Stimulated activated CD8-positive, alpha-beta memory T cell treated with anti-CD3 and anti-CD28 coated beads, Interleukin-4, amount 100 ng/mL, for 4 hours (primary cell): Measurements from ENCODE around the gene HOXC4.
"Not testable (repeated sequence)": the region's sequence is repeated elsewhere in the genome, so short reads cannot be mapped to it uniquely, and the experiment has no call there.

Experiments
- DNase-seq, 2 donors: peaks; one replicate each; pipeline ENCODE4 v3.0.0-alpha.2; 2020; ENCODE audit warnings: low read depth in 2 of 2, low spot score in 1 of 2

HOXC4 gene

GRCh38 chr12:54039417-54040147 lies 14.1 kb upstream of the HOXC4 start:
- DNase-seq = no peak

- no peak for DNase-seq
Measured at GRCh38 chr12:54040148-54040494, 13.5 kb upstream of the HOXC4 start.

- no peak for DNase-seq
Measured at GRCh38 chr12:54040648-54041047, 13.0 kb upstream of the HOXC4 start.

DNA sequence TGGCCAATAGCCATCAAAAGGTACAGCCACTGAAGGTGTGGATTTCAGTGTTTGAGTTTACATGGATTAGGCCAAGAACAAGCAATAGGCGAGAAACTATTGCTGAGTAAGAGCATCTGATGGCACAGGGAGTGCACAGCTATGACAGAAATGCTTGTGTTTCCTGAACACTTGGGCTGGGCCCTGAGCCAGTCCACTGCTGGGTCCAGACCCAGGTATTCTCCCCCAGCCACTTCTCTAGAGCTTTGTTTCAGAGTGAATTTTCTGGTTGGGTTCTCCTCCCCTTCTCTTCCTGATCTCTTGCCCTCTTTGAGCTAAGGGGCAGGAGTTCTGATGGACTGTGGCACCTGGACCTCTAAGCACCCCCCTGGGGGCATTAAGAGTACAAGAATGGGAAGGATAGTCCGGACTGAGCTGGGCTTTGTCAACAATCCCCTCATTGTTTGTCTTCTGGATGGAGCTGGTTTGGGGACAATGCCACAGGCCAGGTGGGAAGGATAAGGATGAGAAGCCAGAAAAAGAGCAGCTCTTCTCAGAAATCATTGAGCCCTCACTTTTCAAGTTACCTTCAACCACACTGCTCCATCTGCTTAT lies 12.4 kb upstream of the HOXC4 start:
- no peak for DNase-seq

GRCh38 chr12:54042033-54042432 lies 11.6 kb upstream of the HOXC4 start:
- DNase-seq = not testable (repeated sequence)

GRCh38 chr12:54042970-54043853 lies 10.4 kb upstream of the HOXC4 start:
- no peak for DNase-seq

GRCh38 chr12:54044425-54045103 lies 9.1 kb upstream of the HOXC4 start:
- DNase-seq = no peak

DNA sequence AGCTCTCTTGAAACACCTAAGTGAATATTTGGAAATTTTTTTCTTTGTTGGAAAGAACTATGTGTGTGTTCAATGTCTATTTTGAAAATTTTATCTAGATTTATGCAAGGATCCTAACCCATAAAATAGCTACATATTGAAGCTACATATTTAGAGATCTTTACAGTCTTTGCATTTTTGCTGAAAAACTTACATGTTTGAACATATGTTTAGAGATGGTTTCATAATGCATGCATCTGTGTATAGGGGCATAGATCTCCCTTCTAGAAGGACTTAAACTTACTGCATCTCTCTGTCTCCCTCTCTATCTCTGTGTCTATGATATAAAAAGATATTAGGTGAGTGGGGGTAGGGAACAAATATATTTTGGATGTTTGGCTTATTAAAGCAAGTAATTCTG lies 8.2 kb upstream of the HOXC4 start:
- no peak for DNase-seq

- no peak for DNase-seq
Measured at GRCh38 chr12:54045868-54046521, 7.6 kb upstream of the HOXC4 start.

GRCh38 chr12:54046809-54047159 lies 6.9 kb upstream of the HOXC4 start:
- DNase-seq = no peak

- no peak for DNase-seq
Measured at GRCh38 chr12:54047160-54047963, 6.3 kb upstream of the HOXC4 start.

DNA sequence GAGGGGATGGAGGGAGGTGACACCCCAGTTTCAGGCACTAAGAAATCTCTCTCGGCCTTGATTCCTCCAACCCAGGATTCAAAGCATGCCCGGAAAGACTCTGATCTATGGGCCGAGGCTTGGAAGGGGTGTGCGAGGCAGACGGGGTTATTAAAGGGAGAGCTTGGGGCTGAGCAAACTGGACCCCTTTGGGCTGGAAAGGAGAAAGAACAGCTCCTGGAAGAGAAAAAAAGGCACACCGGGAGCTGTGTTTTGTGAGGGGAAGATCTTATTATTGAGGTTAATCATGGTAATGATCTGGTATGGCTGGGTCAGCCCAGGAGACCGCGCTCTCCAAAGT lies 5.7 kb upstream of the HOXC4 start:
- DNase-seq = no peak

DNA sequence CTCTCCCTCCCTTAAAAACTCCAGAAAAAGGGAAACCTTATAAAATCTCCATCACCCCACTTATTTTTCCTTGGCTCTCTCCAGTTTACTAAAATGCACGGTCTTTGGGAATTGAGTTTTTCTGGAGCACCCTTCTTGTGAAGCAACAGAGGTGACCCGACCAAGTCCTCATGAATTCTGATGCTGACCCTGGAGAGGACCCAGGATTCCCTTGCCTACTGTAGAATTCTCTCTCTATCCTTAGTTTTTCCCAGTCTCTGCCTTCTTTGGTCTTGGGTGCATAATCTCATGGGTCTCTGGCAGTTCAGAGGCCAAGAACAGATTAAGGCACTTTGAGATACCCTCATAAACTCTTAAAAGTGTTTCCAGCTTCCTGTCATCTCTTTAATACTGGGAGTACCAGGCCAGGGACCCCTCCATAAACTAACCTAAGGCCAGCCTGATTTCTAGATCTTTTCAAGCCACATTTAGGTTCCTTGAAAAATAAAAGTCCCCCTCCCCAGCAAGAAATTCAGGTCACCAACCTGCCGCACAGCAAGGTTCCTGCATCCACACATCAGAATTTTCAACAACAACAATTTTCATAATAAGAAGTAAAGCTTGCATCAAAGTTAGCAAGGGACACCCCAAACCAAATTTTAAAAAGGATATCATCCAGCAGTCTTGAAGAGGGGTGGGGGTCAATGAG lies 5.1 kb upstream of the HOXC4 start:
- DNase-seq = no peak

DNA sequence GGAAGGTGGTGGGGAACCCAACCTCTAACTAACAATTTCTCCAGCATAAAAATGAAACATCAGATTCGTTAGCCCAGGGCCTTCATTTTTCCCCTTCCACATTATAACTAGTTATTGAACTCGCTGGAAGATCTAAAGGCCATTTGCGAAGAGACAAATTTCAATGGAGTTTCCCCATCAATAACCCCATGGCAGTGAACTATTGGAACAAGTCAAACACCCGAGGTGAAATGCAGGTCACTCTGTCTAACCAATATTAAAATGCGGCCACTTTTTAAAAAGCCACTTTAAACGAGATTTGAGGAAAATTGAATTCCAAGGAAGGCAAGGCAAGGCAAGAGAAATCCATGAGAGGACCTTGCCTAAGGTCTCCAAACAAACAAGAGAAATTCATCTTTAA lies 4.5 kb upstream of the HOXC4 start:
- no peak for DNase-seq

GRCh38 chr12:54050482-54050810 lies 3.2 kb upstream of the HOXC4 start:
- no peak for DNase-seq

DNA sequence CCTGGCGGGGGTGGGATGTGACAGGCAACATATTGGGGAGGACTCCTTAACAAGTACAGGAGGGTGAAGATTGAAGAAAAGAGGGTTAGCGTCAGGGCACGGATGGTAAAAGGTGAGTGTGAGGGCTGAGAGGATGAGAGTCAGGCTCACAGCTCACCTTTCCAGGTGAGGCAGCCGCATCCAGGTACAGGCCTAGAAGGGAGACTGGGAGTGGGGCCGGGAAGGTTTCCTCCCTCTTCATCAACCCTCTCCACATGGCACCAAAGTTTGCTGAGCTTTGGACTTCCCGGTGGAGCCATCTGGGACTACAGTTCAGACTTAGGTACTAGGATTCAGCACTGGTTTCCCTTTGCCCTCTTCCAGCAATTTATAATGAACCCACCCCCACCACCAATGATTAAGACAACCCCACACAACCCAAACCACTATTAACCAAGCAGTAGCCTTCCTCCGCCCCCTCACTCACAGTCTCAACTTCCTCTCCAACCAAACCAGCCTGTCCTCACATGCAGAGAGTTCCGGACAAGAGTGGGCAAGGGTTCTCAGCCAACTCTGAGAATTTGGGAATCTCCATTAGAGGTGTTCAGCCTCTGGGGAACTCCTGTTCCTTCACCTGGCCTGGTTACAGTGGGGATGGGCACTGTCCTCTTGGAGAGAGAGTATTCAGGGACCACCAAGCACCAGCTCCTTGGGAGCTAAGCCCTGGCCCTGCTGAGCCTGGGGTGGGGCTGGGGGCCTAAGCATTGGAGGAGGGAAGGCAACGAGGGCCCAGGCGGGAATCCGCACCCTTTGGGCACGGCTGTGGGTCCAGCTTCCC lies 2.4 kb upstream of the HOXC4 start:
- no peak for DNase-seq

DNA sequence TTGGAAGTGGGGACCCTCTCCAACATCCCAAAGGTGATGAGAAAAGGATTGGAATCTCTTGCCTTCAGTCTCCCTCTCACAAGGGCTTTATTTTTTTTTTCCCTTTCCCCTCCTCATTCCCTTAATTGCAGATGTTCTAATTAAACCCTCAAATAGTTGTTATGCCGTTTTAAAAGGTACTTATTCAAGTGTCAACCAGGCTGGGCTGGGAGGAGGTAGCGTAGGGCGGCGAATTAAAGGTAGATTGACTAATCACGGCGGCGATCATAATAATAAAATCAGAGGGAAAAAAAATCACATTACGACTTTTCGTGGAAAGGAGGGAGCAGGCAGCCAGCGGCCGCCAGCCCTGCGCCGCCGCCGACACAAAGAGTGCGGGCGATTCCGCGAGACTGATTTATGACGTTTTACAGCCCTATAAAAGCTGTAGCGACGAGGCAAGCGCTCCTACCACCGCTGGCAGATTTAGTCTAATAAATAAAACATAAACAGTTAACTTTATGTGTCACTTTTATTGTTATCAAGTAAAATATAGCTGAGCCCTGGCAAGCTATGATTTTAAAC lies 1.7 kb upstream of the HOXC4 start:
- no peak for DNase-seq

DNA sequence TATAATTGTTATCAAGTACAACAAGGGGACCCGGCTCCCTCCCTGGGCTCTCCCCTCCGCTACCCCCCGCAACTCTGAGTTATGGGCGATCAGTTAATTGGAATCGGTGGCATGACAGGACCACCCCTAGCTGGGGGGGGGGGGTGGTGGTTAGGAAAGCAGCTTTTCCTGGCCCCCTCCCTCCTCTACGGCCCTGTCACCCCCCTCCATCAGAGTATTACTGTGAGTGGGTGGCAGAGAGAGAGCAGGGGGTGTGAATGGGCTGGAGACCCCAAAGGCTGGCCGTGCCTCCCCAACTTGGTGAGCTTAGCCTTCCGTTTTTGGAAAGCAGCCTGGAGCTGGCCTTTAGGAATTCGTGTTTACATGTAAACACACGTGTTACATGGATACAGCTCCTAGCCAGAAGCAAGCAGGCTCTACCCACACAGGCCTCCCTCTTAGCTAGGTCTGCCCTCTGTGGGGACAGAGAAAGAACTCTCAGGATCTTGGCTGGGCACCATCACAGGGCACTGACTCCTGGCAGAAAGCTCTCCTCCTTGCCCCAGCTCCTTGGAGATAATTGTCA lies 1.1 kb upstream of the HOXC4 start:
- no peak for DNase-seq
